Chondrocyte (in vitro differentiated cells): ENCODE measurements around the gene RNF39. TPM values are rescaled to one million over a fixed set of nuclear protein-coding genes. Genes with fewer than 3 reads are reported as not detected.
A peak's percentile ranks its signal among the peaks of the same experiment; 100 is the strongest.

ENCODE experiments used
- DNase-seq: peaks from one replicate; pipeline ENCODE4 v3.0.0; 2021; ENCODE audit warnings: mixed read lengths, low spot score
- H3K27ac Mint-ChIP-seq: one replicate; pipeline ENCODE4 v1.8.0; 2021; ENCODE audit warnings: mild to moderate bottlenecking, moderate library complexity, mixed read lengths; ENCODE audit not compliant: unreplicated experiment
- H3K27me3 Mint-ChIP-seq: 2 replicates; pipeline ENCODE4 v1.8.0; 2021; ENCODE audit warnings: low read depth, mixed read lengths
- H3K36me3 Mint-ChIP-seq: 2 replicates; pipeline ENCODE4 v1.8.0; 2021; ENCODE audit warnings: low read depth, mixed read lengths
- H3K4me1 Mint-ChIP-seq: 2 replicates; pipeline ENCODE4 v1.8.0; 2021; ENCODE audit warnings: low read depth, mild to moderate bottlenecking, mixed read lengths
- H3K4me3 Mint-ChIP-seq: one replicate; pipeline ENCODE4 v1.8.0; 2021; ENCODE audit warnings: mild to moderate bottlenecking, moderate library complexity, mixed read lengths; ENCODE audit not compliant: unreplicated experiment
- H3K9me3 Mint-ChIP-seq: 2 replicates; pipeline ENCODE4 v1.8.0; 2021; ENCODE audit warnings: low read depth, mixed read lengths
- total RNA-seq: library from RNA; stranded (reverse); gene quantifications from 3 replicates; pipeline ENCODE4 v1.2.1, GENCODE V29; 2021
- TF ChIP-seq, protein P1 (sequence below): fragments of 200-600 bp; sonication (generic); IDR thresholded peaks from 2 replicates; pipeline ENCODE4 v1.5.0; 2021; ENCODE audit warnings: antibody characterized with exemption, mild to moderate bottlenecking, moderate library complexity

RNF39 gene
- total RNA-seq, 1 donor from 2014 or later: not detected

DNA sequence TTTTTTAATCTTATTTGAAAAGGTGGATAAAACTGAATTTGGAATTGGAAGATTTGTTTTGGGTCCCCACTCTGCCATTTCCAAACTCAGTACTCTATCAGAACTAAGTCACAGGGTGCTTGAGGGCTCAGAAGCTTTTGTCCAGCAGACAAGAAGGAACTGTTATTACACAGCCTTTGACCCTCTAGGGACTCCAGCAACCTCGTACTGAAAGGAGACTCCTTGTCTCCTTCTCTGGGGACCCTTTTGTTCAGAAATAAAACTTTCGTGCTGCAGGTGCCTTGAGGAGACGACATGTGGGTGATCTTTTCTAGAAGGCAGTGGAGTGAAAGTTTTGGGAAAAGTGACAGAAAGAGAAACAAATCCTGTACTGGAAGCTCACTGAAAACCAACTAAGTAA lies 21.9 kb downstream of the RNF39 start:
- Mint-ChIP-seq H3K27ac (no peak overlapping the region), H3K27me3 (no peaks in the 10 kb centered on the region), H3K36me3 (peaks cover 3% of the 10 kb centered on the region), H3K9me3 (no peaks in the 10 kb centered on the region), H3K4me1 (no peaks in the 10 kb centered on the region), H3K4me3 (no peak overlapping the region)
- DNase-seq: no peak
- TF ChIP-seq, protein P1, sequence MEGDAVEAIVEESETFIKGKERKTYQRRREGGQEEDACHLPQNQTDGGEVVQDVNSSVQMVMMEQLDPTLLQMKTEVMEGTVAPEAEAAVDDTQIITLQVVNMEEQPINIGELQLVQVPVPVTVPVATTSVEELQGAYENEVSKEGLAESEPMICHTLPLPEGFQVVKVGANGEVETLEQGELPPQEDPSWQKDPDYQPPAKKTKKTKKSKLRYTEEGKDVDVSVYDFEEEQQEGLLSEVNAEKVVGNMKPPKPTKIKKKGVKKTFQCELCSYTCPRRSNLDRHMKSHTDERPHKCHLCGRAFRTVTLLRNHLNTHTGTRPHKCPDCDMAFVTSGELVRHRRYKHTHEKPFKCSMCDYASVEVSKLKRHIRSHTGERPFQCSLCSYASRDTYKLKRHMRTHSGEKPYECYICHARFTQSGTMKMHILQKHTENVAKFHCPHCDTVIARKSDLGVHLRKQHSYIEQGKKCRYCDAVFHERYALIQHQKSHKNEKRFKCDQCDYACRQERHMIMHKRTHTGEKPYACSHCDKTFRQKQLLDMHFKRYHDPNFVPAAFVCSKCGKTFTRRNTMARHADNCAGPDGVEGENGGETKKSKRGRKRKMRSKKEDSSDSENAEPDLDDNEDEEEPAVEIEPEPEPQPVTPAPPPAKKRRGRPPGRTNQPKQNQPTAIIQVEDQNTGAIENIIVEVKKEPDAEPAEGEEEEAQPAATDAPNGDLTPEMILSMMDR: no peak

DNA sequence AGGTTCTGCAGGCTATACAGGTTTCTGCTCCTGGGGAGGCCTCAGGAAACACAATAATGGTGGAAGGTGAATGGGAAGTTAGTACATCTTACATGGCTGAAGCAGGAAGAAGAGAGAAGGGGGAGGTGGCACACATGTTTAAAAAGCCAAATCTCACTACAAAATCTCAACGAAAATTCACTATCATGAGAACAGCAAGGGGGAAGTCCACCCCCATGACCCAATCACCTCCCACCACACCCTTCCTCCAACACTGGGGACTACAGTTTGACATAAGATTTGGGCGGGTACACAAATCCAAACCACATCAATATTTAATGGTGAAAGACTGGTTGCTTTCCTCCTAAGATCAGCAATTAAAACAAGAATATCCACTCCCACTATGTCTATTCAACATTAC lies 28.3 kb downstream of the RNF39 start:
- H3K27ac Mint-ChIP-seq: no peak overlapping the region
- TF ChIP-seq, protein P1: no peak
- DNase-seq: no peak
- H3K9me3 Mint-ChIP-seq: no peaks in the 10 kb centered on the region
- H3K4me1 Mint-ChIP-seq: peaks cover 23% of the 10 kb centered on the region
- no peaks in the 10 kb centered on the region for H3K36me3 Mint-ChIP-seq
- H3K4me3 Mint-ChIP-seq: no peak overlapping the region
- H3K27me3 Mint-ChIP-seq: no peaks in the 10 kb centered on the region

GRCh38 chr6:30044630-30045029 lies 30.9 kb downstream of the RNF39 start:
- H3K27me3 Mint-ChIP-seq: no peaks in the 10 kb centered on the region
- H3K9me3 Mint-ChIP-seq: no peaks in the 10 kb centered on the region
- no peak for DNase-seq
- H3K4me1 Mint-ChIP-seq: peaks cover 23% of the 10 kb centered on the region
- H3K27ac Mint-ChIP-seq: peak overlapping the region; percentile 30
- H3K36me3 Mint-ChIP-seq: no peaks in the 10 kb centered on the region
- TF ChIP-seq, protein P1: no peak
- no peak overlapping the region for H3K4me3 Mint-ChIP-seq

DNA sequence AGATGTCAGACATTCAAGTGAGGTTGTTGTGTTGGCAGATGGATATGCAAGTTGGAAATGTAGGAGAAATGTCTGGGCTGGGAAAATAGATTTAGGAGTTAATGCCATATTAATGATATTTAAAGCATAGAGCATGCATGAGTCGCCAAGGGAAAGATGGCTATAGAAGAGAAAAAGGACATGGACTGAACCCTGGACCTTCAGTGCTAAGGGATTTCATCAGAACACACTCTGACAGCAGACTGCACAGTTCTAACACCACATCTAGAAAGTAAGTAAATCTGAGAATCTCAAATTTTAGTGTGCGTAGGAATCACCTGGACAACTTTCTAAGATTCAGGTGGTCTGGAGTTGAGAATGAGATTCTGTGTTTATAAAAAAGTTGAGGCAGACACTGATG lies 31.8 kb downstream of the RNF39 start:
- DNase-seq: no peak
- H3K4me1 Mint-ChIP-seq: peaks cover 23% of the 10 kb centered on the region
- no peak overlapping the region for H3K4me3 Mint-ChIP-seq
- TF ChIP-seq, protein P1: no peak
- H3K9me3 Mint-ChIP-seq: no peaks in the 10 kb centered on the region
- no peaks in the 10 kb centered on the region for H3K36me3 Mint-ChIP-seq
- H3K27ac Mint-ChIP-seq: no peak overlapping the region
- H3K27me3 Mint-ChIP-seq: no peaks in the 10 kb centered on the region

GRCh38 chr6:30042914-30043313 lies 32.7 kb downstream of the RNF39 start:
- H3K4me1 Mint-ChIP-seq: peaks cover 23% of the 10 kb centered on the region
- H3K27me3 Mint-ChIP-seq: no peaks in the 10 kb centered on the region
- no peak for DNase-seq
- TF ChIP-seq, protein P1: no peak
- H3K36me3 Mint-ChIP-seq: no peaks in the 10 kb centered on the region
- no peak overlapping the region for H3K27ac Mint-ChIP-seq
- no peaks in the 10 kb centered on the region for H3K9me3 Mint-ChIP-seq
- H3K4me3 Mint-ChIP-seq: no peak overlapping the region
